ENCODE measurements around the gene CYS1. TPM values are rescaled to one million over a fixed set of nuclear protein-coding genes. Genes with fewer than 3 reads are reported as not detected.
"Not testable (repeated sequence)": the region's sequence is repeated elsewhere in the genome, so short reads cannot be mapped to it uniquely, and the experiment has no call there.

CYS1 gene
- polyA plus RNA-seq, 2 of the 4 experiments (the other 2 are of a cell fraction): 0.68 to 1.1 TPM

GRCh38 chr2:10014418-10015190, 65.6 kb downstream of the CYS1 start:
- H3K4me2 ChIP-seq: no peak overlapping the region
- FAIRE-seq (no peak), ATAC-seq (no peak), DNase-seq (ENCODE audit: low read depth in 1 of 2, low spot score in 1 of 2) (no peak)
- ChIA-PET CTCF (no interaction called here), POLR2A (no interaction called here)
- TF ChIP-seq CHD2 (IDR thresholded peaks at IDR 0.05; ENCODE audit: low read length, partially characterized antibody) (no peak), TFCP2L1 (CRISPR knock-in tag; IDR thresholded peaks at IDR 0.05) (no peak), CHD4 (IDR thresholded peaks at IDR 0.05; ENCODE audit: borderline replicate concordance) (no peak), ELK1 (IDR thresholded peaks at IDR 0.05; ENCODE audit: low read depth, low read length) (no peak), HEYL (CRISPR knock-in tag; IDR thresholded peaks at IDR 0.05) (no peak), TP53 (CRISPR knock-in tag; IDR thresholded peaks at IDR 0.05) (no peak), EHF (CRISPR knock-in tag; IDR thresholded peaks at IDR 0.05) (no peak), PHF8 (IDR thresholded peaks at IDR 0.05; ENCODE audit: borderline replicate concordance, low read depth) (no peak), RARB (CRISPR knock-in tag; IDR thresholded peaks at IDR 0.05) (no peak), SREBF2 (IDR thresholded peaks at IDR 0.05) (no peak), HMGXB4 (CRISPR knock-in tag; IDR thresholded peaks at IDR 0.05; ENCODE audit: borderline replicate concordance) (no peak), CTCF (IDR thresholded peaks at IDR 0.05) (no peak), JUN (IDR thresholded peaks at IDR 0.05) (no peak), GATA3 (IDR thresholded peaks at IDR 0.05; ENCODE audit: borderline replicate concordance) (no peak), CBX2 (IDR thresholded peaks at IDR 0.05; ENCODE audit: borderline replicate concordance, low read depth) (no peak), CBX8 (IDR thresholded peaks at IDR 0.05) (no peak), ESRRA (IDR thresholded peaks at IDR 0.05; ENCODE audit: borderline replicate concordance, low read length) (no peak), RFX5 (IDR thresholded peaks at IDR 0.05) (no peak), EHMT2 (IDR thresholded peaks at IDR 0.05; ENCODE audit: low read depth) (no peak)
- H3K27ac ChIP-seq: no peak overlapping the region
- WGBS (ENCODE audit: missing lambda C conversion rate): 48% methylated on average over 42 of the region's 42 CpGs
- no peaks in the 10 kb centered on the region for H3K4me1 ChIP-seq
- H3K9me3 ChIP-seq: peaks cover 12% of the 10 kb centered on the region; the same call in 2 of the 3 replicates
- H3K4me3 ChIP-seq: no peak overlapping the region

- CTCF ChIA-PET; H3K4me3 ChIP-seq; H3K4me1 ChIP-seq; DNase-seq (ENCODE audit: low read depth in 1 of 2, low spot score in 1 of 2); POLR2A ChIA-PET; ATAC-seq; FAIRE-seq; H3K4me2 ChIP-seq; H3K27ac ChIP-seq: not testable (repeated sequence)
- WGBS (ENCODE audit: missing lambda C conversion rate): 74% methylated on average over 43 of the region's 43 CpGs
- peaks cover 12% of the 10 kb centered on the region; the same call in 2 of the 3 replicates for H3K9me3 ChIP-seq
These were observed 66.4 kb downstream of the CYS1 start for GRCh38 chr2:10013651-10014417.
